Cardiac muscle cell (in vitro differentiated cells and primary cell): ENCODE measurements around the gene SIVA1. TPM values are rescaled to one million over a fixed set of nuclear protein-coding genes. Genes with fewer than 3 reads are reported as not detected.

Experiments used
- DNase-seq, 2 donors: peaks; one replicate each; pipeline versions ENCODE4 v3.0.0 to v3.0.0-alpha.2; 2010 to 2017; ENCODE audit warnings: low read depth in 1 of 2, low spot score in 1 of 2
- H3K27ac ChIP-seq: fragments of 200-600 bp; sonication (generic); 2 replicates; pipeline ENCODE4 v1.5.1; 2016
- H3K27me3 ChIP-seq: fragments of 200-600 bp; sonication (generic); 2 replicates; pipeline ENCODE4 v1.6.0; 2016; ENCODE audit warnings: control low read depth
- H3K36me3 ChIP-seq: fragments of 200-600 bp; sonication (generic); 2 replicates; pipeline ENCODE4 v1.5.1; 2016; ENCODE audit warnings: control low read depth
- H3K4me1 ChIP-seq: fragments of 200-600 bp; sonication (generic); 2 replicates; pipeline ENCODE4 v1.8.1; 2017; ENCODE audit warnings: low read depth, mild to moderate bottlenecking, mixed run types
- H3K4me3 ChIP-seq: fragments of 200-600 bp; sonication (generic); 2 replicates; pipeline ENCODE4 v1.5.1; 2016; ENCODE audit warnings: mild to moderate bottlenecking
- H3K9me3 ChIP-seq: fragments of 200-600 bp; sonication (generic); 2 replicates; pipeline ENCODE4 v1.5.1; 2017; ENCODE audit warnings: low read depth, mild to moderate bottlenecking, control low read depth
- CTCF ChIP-seq: IDR thresholded peaks from 2 replicates; pipeline ENCODE4 v1.5.1; 2012; ENCODE audit warnings: low read depth, mild to moderate bottlenecking, low read length
- polyA plus RNA-seq: library from polyadenylated mRNA; unstranded; fragments of >200 nt; fragmentation: Nextera tagmentation; extraction: Ambion mirVana; gene quantifications from 2 replicates; pipeline ENCODE4 v1.2.1, GENCODE V29; 2016
- total RNA-seq: library from RNA; depleted of rRNA; stranded (reverse); fragments of >200 nt; gene quantifications from 2 replicates; pipeline ENCODE4 v1.2.3, GENCODE V29; 2016

SIVA1 gene
- total and polyA plus RNA-seq, 2 experiments from 2014 or later: 145 to 278 TPM

- Histone ChIP-seq H3K27me3 (no peaks in the 10 kb centered on the region), H3K27ac (no peak overlapping the region), H3K36me3 (peaks cover 6% of the 10 kb centered on the region), H3K4me3 (no peak overlapping the region), H3K9me3 (no peaks in the 10 kb centered on the region), H3K4me1 (peaks cover 8% of the 10 kb centered on the region)
- no peak for DNase-seq
- no peak for TF ChIP-seq CTCF
Observed at GRCh38 chr14:104788873-104789663, 36.1 kb downstream of the SIVA1 start.

DNA sequence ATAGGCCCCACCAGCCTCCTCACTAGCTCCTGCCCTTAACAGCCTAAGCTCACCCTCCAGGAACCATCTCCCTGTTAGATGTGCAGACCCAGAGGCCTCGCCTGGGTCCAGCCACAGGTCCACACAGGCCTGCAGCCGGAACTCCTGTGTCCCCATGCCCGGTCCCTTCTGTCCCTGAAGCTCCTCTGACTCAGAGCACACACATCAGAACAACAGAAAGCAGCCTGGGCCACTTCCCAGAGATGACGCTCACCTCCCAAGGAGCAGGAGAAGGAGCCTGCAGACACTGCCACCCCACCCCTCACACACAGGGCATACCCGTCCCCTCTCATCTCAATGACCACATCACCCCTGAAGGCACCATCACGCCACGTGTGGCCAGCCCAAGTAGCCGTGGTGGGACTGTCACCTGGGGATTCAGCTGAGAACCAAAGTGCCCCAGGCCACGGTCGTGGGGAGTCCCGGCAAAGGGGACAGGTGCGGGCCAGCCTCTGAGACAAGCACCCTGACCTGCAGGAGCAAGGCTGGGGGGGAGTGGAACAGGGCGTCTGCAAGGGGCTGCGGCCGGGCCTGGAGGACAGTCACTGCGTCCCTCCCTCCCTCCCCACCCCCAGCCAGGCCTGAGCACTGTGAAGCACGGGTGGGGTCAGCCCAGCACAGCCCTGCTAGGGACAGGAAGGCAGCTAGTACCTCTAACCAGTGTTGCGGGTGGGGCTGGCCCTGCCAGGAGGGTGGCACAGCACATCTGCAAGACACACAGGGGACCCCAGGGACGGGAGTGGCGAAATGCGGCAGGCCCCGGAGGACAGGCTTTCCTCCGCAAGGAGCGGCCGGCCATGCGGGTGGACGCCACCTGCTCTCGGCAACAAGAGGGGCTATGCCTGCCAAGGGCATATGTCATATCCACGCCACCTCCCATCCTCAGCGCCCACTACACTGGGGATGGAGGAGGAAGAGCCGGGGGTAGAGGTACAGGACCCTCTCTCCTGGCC lies 37.1 kb downstream of the SIVA1 start:
- no peak for TF ChIP-seq CTCF
- Histone ChIP-seq H3K9me3 (no peaks in the 10 kb centered on the region), H3K27me3 (no peaks in the 10 kb centered on the region), H3K27ac (no peak overlapping the region), H3K36me3 (peaks cover 6% of the 10 kb centered on the region), H3K4me3 (no peak overlapping the region), H3K4me1 (peaks cover 8% of the 10 kb centered on the region)
- DNase-seq: no peak

- DNase-seq: no peak
- H3K27me3 ChIP-seq: no peaks in the 10 kb centered on the region
- no peak overlapping the region for H3K27ac ChIP-seq
- TF ChIP-seq CTCF: no peak
- no peak overlapping the region for H3K4me3 ChIP-seq
- peaks cover 6% of the 10 kb centered on the region for H3K36me3 ChIP-seq
- peaks cover 15% of the 10 kb centered on the region for H3K4me1 ChIP-seq
- H3K9me3 ChIP-seq: no peaks in the 10 kb centered on the region
Observed at GRCh38 chr14:104791425-104791824, 38.5 kb downstream of the SIVA1 start.

GRCh38 chr14:104792101-104792884 lies 39.3 kb downstream of the SIVA1 start:
- no peaks in the 10 kb centered on the region for H3K9me3 ChIP-seq
- H3K4me3 ChIP-seq: no peak overlapping the region
- no peak for TF ChIP-seq CTCF
- no peak for DNase-seq
- H3K36me3 ChIP-seq: peaks cover 6% of the 10 kb centered on the region
- H3K4me1 ChIP-seq: peaks cover 24% of the 10 kb centered on the region
- H3K27ac ChIP-seq: no peak overlapping the region
- no peaks in the 10 kb centered on the region for H3K27me3 ChIP-seq
